ENCODE measurements around the gene CDV3. TPM values are rescaled to one million over a fixed set of nuclear protein-coding genes. Genes with fewer than 3 reads are reported as not detected.

CDV3 gene
- total and polyA plus RNA-seq, 10 of the 15 experiments (the other 5 are each of a cell fraction or from before 2014, with no cell fraction given) = 42.3 to 466 (median 136) TPM

- TF ChIP-seq BCL3 (IDR thresholded peaks at IDR 0.05; ENCODE audit: borderline replicate concordance, insufficient read depth, low read depth, low read length, poor library complexity, severe bottlenecking) (no peak), STAT1 (conservative IDR thresholded peaks at IDR 0.05) (peak; percentile 67; the same call in 1 of the 2 replicates), CREM (IDR thresholded peaks at IDR 0.05; ENCODE audit: low read depth) (peak; percentile 55; the same call in 1 of the 2 replicates), SKIL (IDR thresholded peaks at IDR 0.05; ENCODE audit: low read depth, poor library complexity, severe bottlenecking) (peak; percentile 33), ZNF384 (IDR thresholded peaks at IDR 0.05; ENCODE audit: borderline replicate concordance, low read depth, low read length) (no peak), POLR2AphosphoS2 (IDR thresholded peaks at IDR 0.05; ENCODE audit: low read depth, low read length) (no peak; the same call in none of the 2 replicates), E2F4 (IDR thresholded peaks at IDR 0.05; ENCODE audit: low read depth, low read length) (no peak), E4F1 (IDR thresholded peaks at IDR 0.05; ENCODE audit: borderline replicate concordance, partially characterized antibody) (no peak), EZH2 (IDR thresholded peaks at IDR 0.05; ENCODE audit: borderline replicate concordance, control insufficient read depth, low read depth, low read length) (no peak), ZNF217 (IDR thresholded peaks at IDR 0.05) (peak; percentile 95), ETV6 (conservative IDR thresholded peaks at IDR 0.05 in 1 of 2, IDR thresholded peaks at IDR 0.05 in 1 of 2; ENCODE audit: borderline replicate concordance in 1 of 2, low read depth in 1 of 2) (peak in 1 of 2 experiments; percentile 83; a peak in 2 of 4 replicates), FOXM1 (IDR thresholded peaks at IDR 0.05; ENCODE audit: low read depth, low read length) (peak; percentile 39; the same call in 1 of the 2 replicates), YBX1 (IDR thresholded peaks at IDR 0.05) (no peak), FOS (IDR thresholded peaks at IDR 0.05; ENCODE audit: borderline replicate concordance, extremely low read depth, insufficient read length) (no peak), MTA3 (IDR thresholded peaks at IDR 0.05; ENCODE audit: borderline replicate concordance, low read length) (peak; percentile 85), MEF2A (IDR thresholded peaks at IDR 0.05; ENCODE audit: insufficient read depth, low read depth, low read length) (peak; percentile 87), NR2C2 (IDR thresholded peaks at IDR 0.05; ENCODE audit: borderline replicate concordance, control insufficient read depth, insufficient read length, low read depth) (no peak), NR2F1 (conservative IDR thresholded peaks at IDR 0.05) (0 out of 2 replicates have a peak, but pooled peaks have one; percentile 31), ZNF24 (IDR thresholded peaks at IDR 0.05) (no peak; the same call in 1 of the 2 replicates), MEF2B (IDR thresholded peaks at IDR 0.05; ENCODE audit: partially characterized antibody, poor library complexity, severe bottlenecking) (peak; percentile 88), STAT3 (IDR thresholded peaks at IDR 0.05; ENCODE audit: low read depth, low read length) (no peak)
Observed at GRCh38 chr3:133572158-133573053, 1.1 kb upstream of the CDV3 start (continued).

Measured in GM12878 (cell line).